HCT116 (cell line): ENCODE data around the gene ADM5. TPM values are rescaled to one million over a fixed set of nuclear protein-coding genes. Genes with fewer than 3 reads are reported as not detected.

Source experiments
- ATAC-seq: fragments of 200-7000 bp; cut with Tn5 transposase; 2 replicates; pipeline ENCODE4 v1.9.1; 2020; ENCODE audit warnings: mild to moderate bottlenecking, moderate library complexity
- BruUV-seq: library from RNA; stranded (reverse); fragments of 400-500 nt; replicated peaks from 2 replicates; lab custom pipeline; 2021; lab: Mats Ljungman, UMichigan
- CTCF ChIA-PET: fragments of 300-600 bp; sonication (Branson Sonifier 250); formaldehyde crosslinking; loops from one replicate; lab custom pipeline; 2021; ENCODE audit warnings: antibody characterized with exemption; lab: Charles Lee
- POLR2A ChIA-PET: fragments of 300-600, 350-600 bp; sonication (Branson Sonifier 250); formaldehyde crosslinking; loops from one replicate; lab custom pipeline; 2021; ENCODE audit warnings: antibody characterized with exemption; lab: Charles Lee
- RAD21 ChIA-PET, 2 experiments: fragments of 300-600 bp; sonication (Branson Sonifier 250); formaldehyde crosslinking; loops; one replicate each; lab custom pipeline; 2023; ENCODE audit warnings: low total read pairs in 2 of 2; ENCODE audit not compliant: uncharacterized antibody in 2 of 2, unreplicated experiment in 2 of 2, low non-redundant PET in 1 of 2; lab: Charles Lee
- DNase-seq: peaks from one replicate; pipeline ENCODE4 v3.0.0-alpha.2; 2010; ENCODE audit warnings: low read depth, low spot score
- H2AFZ ChIP-seq: fragments of 200-600 bp; shearing (Covaris generic), sonication (generic); 2 replicates; pipeline ENCODE4 v1.6.1; 2017; ENCODE audit warnings: low read depth, mixed run types, mixed read lengths, antibody characterized with exemption, low read length; ENCODE audit not compliant: poor library complexity, severe bottlenecking
- H3K27ac ChIP-seq: 2 replicates; pipeline ENCODE4 v1.5.1; 2012; ENCODE audit warnings: low read depth, low read length
- H3K27me3 ChIP-seq: fragments of 200-600 bp; sonication (generic); 2 replicates; pipeline ENCODE4 v1.6.1; 2016; ENCODE audit warnings: mixed run types, low read length, mixed read lengths; ENCODE audit not compliant: insufficient read depth
- H3K36me3 ChIP-seq, 2 experiments: fragments of 200-500 bp in 1 of 2; fragments of 200-600 bp in 1 of 2; sonication (Bioruptor generic) in 1 of 2; sonication (generic) in 1 of 2; 2 replicates each; pipeline versions ENCODE4 v1.5.1 to v1.6.1; 2014 to 2016; ENCODE audit warnings: low read length in 2 of 2, inconsistent platforms in 1 of 2, mixed read lengths in 1 of 2, mixed run types in 1 of 2; ENCODE audit not compliant: insufficient read depth in 2 of 2, control insufficient read depth in 1 of 2
- H3K4me1 ChIP-seq, 2 experiments: fragments of 200-600 bp in 1 of 2; sonication (generic) in 1 of 2; 2 replicates each; pipeline versions ENCODE4 v1.5.1 to v1.6.1; 2012 to 2017; ENCODE audit warnings: low read length in 2 of 2, inconsistent platforms in 1 of 2, mild to moderate bottlenecking in 1 of 2, mixed read lengths in 1 of 2, mixed run types in 1 of 2, moderate library complexity in 1 of 2; ENCODE audit not compliant: insufficient read depth in 2 of 2, control insufficient read depth in 1 of 2
- H3K4me2 ChIP-seq: fragments of 200-600 bp; sonication (generic); 2 replicates; pipeline ENCODE4 v1.6.1; 2017; ENCODE audit warnings: mixed run types, low read length, mixed read lengths
- H3K4me3 ChIP-seq, 2 experiments: fragments of 200-600 bp in 1 of 2; sonication (generic) in 1 of 2; replicated peaks in 1 of 2; 2 replicates each; pipeline ENCODE4 v1.5.1; 2011 to 2016; ENCODE audit warnings: low read length in 2 of 2, control low read depth in 1 of 2, low read depth in 1 of 2, mild to moderate bottlenecking in 1 of 2, mixed read lengths in 1 of 2, mixed run types in 1 of 2
- H3K79me2 ChIP-seq: fragments of 200-600 bp; sonication (generic); 2 replicates; pipeline ENCODE4 v1.6.1; 2017; ENCODE audit warnings: mild to moderate bottlenecking, mixed run types, low read length, moderate library complexity, mixed read lengths; ENCODE audit not compliant: insufficient read depth
- H3K9ac ChIP-seq: fragments of 200-600 bp; sonication (generic); 2 replicates; pipeline ENCODE4 v1.6.1; 2016; ENCODE audit warnings: low read length, mixed read lengths
- H3K9me2 ChIP-seq: fragments of 200-600 bp; sonication (generic), shearing (Covaris generic); 2 replicates; pipeline ENCODE4 v1.6.1; 2017; ENCODE audit warnings: mixed run types, mild to moderate bottlenecking, moderate library complexity; ENCODE audit not compliant: insufficient read depth
- H3K9me3 ChIP-seq, 2 experiments: fragments of 200-500 bp in 1 of 2; fragments of 200-600 bp in 1 of 2; sonication (Bioruptor generic) in 1 of 2; sonication (generic) in 1 of 2; 2 replicates each; pipeline ENCODE4 v1.6.1; 2014 to 2017; ENCODE audit warnings: low read length in 2 of 2, mixed read lengths in 2 of 2, inconsistent platforms in 1 of 2, low read depth in 1 of 2, mild to moderate bottlenecking in 1 of 2, mixed run types in 1 of 2, moderate library complexity in 1 of 2; ENCODE audit not compliant: control insufficient read depth in 1 of 2, insufficient read depth in 1 of 2
- H4K20me1 ChIP-seq: fragments of 200-600 bp; sonication (generic), shearing (Covaris generic); 2 replicates; pipeline ENCODE4 v1.6.1; 2017; ENCODE audit warnings: mixed run types, mild to moderate bottlenecking, moderate library complexity; ENCODE audit not compliant: insufficient read depth
- EGR1 ChIP-seq: IDR thresholded peaks from 2 replicates; pipeline ENCODE4 v1.6.1; 2012; ENCODE audit warnings: low read depth
- ELF1 ChIP-seq: IDR thresholded peaks from 2 replicates; pipeline ENCODE4 v1.6.1; 2012; ENCODE audit warnings: low read depth, borderline replicate concordance
- EZH2 ChIP-seq: fragments of 200-600 bp; sonication (generic); IDR thresholded peaks from 2 replicates; pipeline ENCODE4 v1.6.1; 2017; ENCODE audit warnings: antibody characterized with exemption, mixed run types
- EZH2phosphoT487 ChIP-seq: fragments of 200-600 bp; IDR thresholded peaks from 2 replicates; pipeline ENCODE4 v1.6.1; 2018; ENCODE audit warnings: antibody characterized with exemption, borderline replicate concordance
- FOSL1 ChIP-seq: IDR thresholded peaks from 2 replicates; pipeline ENCODE4 v1.6.1; 2012; ENCODE audit warnings: low read depth
- POLR2A ChIP-seq: IDR thresholded peaks from 2 replicates; pipeline ENCODE4 v1.7.0; 2011; ENCODE audit warnings: borderline replicate concordance; ENCODE audit not compliant: insufficient read depth, insufficient read length; ENCODE audit errors: extremely low read depth
- POLR2AphosphoS5 ChIP-seq: IDR thresholded peaks from 2 replicates; pipeline ENCODE4 v1.6.1; 2011; ENCODE audit warnings: mild to moderate bottlenecking, low read depth, low read length, moderate library complexity
- RAD21 ChIP-seq: IDR thresholded peaks from 2 replicates; pipeline ENCODE4 v1.6.1; 2012; ENCODE audit warnings: low read depth, mild to moderate bottlenecking
- SP1 ChIP-seq: IDR thresholded peaks from 2 replicates; pipeline ENCODE4 v1.6.1; 2012; ENCODE audit warnings: low read depth
- SRF ChIP-seq: IDR thresholded peaks from 2 replicates; pipeline ENCODE4 v1.6.1; 2012; ENCODE audit warnings: low read depth
- YY1 ChIP-seq: IDR thresholded peaks from 2 replicates; pipeline ENCODE4 v1.6.1; 2011; ENCODE audit warnings: low read length, low read depth, moderate library complexity, mild to moderate bottlenecking; ENCODE audit not compliant: insufficient replicate concordance; ENCODE audit errors: extremely low read depth
- ZFX ChIP-seq: fragments of 450-650 bp; IDR thresholded peaks from 2 replicates; pipeline ENCODE4 v1.6.1; 2017
- ZNF274 ChIP-seq: fragments of 200-500 bp; sonication (Bioruptor generic); IDR thresholded peaks from 2 replicates; pipeline ENCODE4 v1.6.1; 2014; ENCODE audit warnings: mild to moderate bottlenecking, low read depth, low read length, inconsistent platforms
- intact Hi-C: fragments of 100-400 bp; cut with micrococcal nuclease; formaldehyde crosslinking; loops from 2 replicates; pipeline ENCODE4 v1.10.0; 2022
- total RNA-seq: library from RNA; stranded (reverse); gene quantifications from one replicate; pipeline ENCODE4 v1.2.1, GENCODE V29; 2021; ENCODE audit not compliant: unreplicated experiment
- TF ChIP-seq, protein P1 (sequence below): IDR thresholded peaks from 2 replicates; pipeline ENCODE4 v1.6.1; 2012
- TF ChIP-seq, protein P2 (sequence below), 3 experiments: fragments of 200-600 bp in 1 of 3; sonication (generic) in 1 of 3; IDR thresholded peaks in 2 of 3; conservative IDR thresholded peaks in 1 of 3; 2 replicates each; pipeline ENCODE4 v1.5.1; 2012 to 2017; ENCODE audit warnings: low read depth in 2 of 3, low read length in 2 of 3, antibody characterized with exemption in 1 of 3, borderline replicate concordance in 1 of 3, control low read depth in 1 of 3, mild to moderate bottlenecking in 1 of 3, mixed read lengths in 1 of 3, mixed run types in 1 of 3, moderate library complexity in 1 of 3; ENCODE audit not compliant: insufficient read depth in 1 of 3
- TF ChIP-seq, protein P3 (sequence below): IDR thresholded peaks from 2 replicates; pipeline ENCODE4 v1.6.1; 2012; ENCODE audit warnings: low read depth
- TF ChIP-seq, protein P4 (sequence below): IDR thresholded peaks from 2 replicates; pipeline ENCODE4 v1.6.1; 2012
- TF ChIP-seq, protein P5 (sequence below): IDR thresholded peaks from 2 replicates; pipeline ENCODE4 v1.6.1; 2011; ENCODE audit warnings: mild to moderate bottlenecking, low read length, moderate library complexity; ENCODE audit not compliant: insufficient replicate concordance; ENCODE audit errors: extremely low read depth

Gene ADM5
- total RNA-seq, 1 experiment from 2014 or later, result 12.1 TPM

DNA sequence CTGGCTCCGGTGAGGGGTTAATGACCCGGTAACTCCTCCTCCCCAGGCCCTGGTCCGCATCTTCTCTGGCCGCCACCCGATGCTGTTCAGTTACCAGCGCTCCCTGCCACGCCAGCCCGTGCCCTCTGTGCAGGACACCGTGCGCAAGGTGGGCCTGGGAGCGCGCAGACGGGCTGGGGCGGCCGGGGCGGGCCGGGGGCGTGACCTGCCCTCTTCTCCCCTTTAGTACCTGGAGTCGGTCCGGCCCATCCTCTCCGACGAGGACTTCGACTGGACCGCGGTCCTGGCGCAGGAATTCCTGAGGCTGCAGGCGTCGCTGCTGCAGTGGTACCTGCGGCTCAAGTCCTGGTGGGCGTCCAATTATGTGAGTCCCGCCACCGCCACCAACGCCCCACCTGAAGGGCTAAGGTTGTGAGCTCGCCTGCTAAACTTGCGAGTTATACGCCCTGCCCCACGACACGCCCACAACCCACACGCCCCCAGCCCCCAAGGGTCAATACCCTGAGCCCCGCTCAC, 11.9 kb downstream of the ADM5 start:
- Histone ChIP-seq H3K9me2 (no peaks in the 10 kb centered on the region), H3K4me1 (peaks cover 4 to 14% of the 10 kb centered on the region in 2 experiments; a peak in 3 of 4 replicates), H3K27me3 (no peaks in the 10 kb centered on the region), H3K4me3 (no peak overlapping the region), H3K9me3 (no peaks in the 10 kb centered on the region), H2AFZ (no peak overlapping the region), H4K20me1 (no peaks in the 10 kb centered on the region), H3K79me2 (no peaks in the 10 kb centered on the region), H3K36me3 (no peaks in the 10 kb centered on the region), H3K9ac (no peak overlapping the region), H3K4me2 (no peak overlapping the region), H3K27ac (no peak overlapping the region)
- no TSS peak for BruUV-seq
- DNase-seq (no peak), ATAC-seq (no peak)
- intact Hi-C loops, result no loop called here
- ChIA-PET POLR2A (no interaction called here), CTCF (no interaction called here), RAD21 (no interaction called here)
- TF ChIP-seq POLR2A, result no peak
- TF ChIP-seq FOSL1, result no peak
- TF ChIP-seq EZH2phosphoT487, result no peak
- TF ChIP-seq ZFX, result no peak
- no peak for TF ChIP-seq ELF1
- TF ChIP-seq, protein P1, sequence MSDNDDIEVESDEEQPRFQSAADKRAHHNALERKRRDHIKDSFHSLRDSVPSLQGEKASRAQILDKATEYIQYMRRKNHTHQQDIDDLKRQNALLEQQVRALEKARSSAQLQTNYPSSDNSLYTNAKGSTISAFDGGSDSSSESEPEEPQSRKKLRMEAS, result no peak
- no peak for TF ChIP-seq RAD21
- no peak for TF ChIP-seq SP1
- no peak for TF ChIP-seq EZH2
- TF ChIP-seq POLR2AphosphoS5, result no peak
- TF ChIP-seq ZNF274, result no peak
- TF ChIP-seq EGR1, result no peak
- TF ChIP-seq, protein P2, sequence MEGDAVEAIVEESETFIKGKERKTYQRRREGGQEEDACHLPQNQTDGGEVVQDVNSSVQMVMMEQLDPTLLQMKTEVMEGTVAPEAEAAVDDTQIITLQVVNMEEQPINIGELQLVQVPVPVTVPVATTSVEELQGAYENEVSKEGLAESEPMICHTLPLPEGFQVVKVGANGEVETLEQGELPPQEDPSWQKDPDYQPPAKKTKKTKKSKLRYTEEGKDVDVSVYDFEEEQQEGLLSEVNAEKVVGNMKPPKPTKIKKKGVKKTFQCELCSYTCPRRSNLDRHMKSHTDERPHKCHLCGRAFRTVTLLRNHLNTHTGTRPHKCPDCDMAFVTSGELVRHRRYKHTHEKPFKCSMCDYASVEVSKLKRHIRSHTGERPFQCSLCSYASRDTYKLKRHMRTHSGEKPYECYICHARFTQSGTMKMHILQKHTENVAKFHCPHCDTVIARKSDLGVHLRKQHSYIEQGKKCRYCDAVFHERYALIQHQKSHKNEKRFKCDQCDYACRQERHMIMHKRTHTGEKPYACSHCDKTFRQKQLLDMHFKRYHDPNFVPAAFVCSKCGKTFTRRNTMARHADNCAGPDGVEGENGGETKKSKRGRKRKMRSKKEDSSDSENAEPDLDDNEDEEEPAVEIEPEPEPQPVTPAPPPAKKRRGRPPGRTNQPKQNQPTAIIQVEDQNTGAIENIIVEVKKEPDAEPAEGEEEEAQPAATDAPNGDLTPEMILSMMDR (IDR thresholded peaks at IDR 0.05 in 2 of 3, conservative IDR thresholded peaks at IDR 0.05 in 1 of 3; ENCODE audit: borderline replicate concordance in 1 of 3, insufficient read depth in 1 of 3, low read depth in 2 of 3, low read length in 2 of 3), result no peak
- no peak for TF ChIP-seq YY1
- TF ChIP-seq, protein P3, sequence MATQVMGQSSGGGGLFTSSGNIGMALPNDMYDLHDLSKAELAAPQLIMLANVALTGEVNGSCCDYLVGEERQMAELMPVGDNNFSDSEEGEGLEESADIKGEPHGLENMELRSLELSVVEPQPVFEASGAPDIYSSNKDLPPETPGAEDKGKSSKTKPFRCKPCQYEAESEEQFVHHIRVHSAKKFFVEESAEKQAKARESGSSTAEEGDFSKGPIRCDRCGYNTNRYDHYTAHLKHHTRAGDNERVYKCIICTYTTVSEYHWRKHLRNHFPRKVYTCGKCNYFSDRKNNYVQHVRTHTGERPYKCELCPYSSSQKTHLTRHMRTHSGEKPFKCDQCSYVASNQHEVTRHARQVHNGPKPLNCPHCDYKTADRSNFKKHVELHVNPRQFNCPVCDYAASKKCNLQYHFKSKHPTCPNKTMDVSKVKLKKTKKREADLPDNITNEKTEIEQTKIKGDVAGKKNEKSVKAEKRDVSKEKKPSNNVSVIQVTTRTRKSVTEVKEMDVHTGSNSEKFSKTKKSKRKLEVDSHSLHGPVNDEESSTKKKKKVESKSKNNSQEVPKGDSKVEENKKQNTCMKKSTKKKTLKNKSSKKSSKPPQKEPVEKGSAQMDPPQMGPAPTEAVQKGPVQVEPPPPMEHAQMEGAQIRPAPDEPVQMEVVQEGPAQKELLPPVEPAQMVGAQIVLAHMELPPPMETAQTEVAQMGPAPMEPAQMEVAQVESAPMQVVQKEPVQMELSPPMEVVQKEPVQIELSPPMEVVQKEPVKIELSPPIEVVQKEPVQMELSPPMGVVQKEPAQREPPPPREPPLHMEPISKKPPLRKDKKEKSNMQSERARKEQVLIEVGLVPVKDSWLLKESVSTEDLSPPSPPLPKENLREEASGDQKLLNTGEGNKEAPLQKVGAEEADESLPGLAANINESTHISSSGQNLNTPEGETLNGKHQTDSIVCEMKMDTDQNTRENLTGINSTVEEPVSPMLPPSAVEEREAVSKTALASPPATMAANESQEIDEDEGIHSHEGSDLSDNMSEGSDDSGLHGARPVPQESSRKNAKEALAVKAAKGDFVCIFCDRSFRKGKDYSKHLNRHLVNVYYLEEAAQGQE, result no peak
- TF ChIP-seq, protein P4, sequence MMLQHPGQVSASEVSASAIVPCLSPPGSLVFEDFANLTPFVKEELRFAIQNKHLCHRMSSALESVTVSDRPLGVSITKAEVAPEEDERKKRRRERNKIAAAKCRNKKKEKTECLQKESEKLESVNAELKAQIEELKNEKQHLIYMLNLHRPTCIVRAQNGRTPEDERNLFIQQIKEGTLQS, result no peak
- TF ChIP-seq SRF, result no peak
- TF ChIP-seq, protein P5, sequence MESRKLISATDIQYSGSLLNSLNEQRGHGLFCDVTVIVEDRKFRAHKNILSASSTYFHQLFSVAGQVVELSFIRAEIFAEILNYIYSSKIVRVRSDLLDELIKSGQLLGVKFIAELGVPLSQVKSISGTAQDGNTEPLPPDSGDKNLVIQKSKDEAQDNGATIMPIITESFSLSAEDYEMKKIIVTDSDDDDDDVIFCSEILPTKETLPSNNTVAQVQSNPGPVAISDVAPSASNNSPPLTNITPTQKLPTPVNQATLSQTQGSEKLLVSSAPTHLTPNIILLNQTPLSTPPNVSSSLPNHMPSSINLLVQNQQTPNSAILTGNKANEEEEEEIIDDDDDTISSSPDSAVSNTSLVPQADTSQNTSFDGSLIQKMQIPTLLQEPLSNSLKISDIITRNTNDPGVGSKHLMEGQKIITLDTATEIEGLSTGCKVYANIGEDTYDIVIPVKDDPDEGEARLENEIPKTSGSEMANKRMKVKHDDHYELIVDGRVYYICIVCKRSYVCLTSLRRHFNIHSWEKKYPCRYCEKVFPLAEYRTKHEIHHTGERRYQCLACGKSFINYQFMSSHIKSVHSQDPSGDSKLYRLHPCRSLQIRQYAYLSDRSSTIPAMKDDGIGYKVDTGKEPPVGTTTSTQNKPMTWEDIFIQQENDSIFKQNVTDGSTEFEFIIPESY, result no peak
